ENCODE data around the gene CHRNA7. TPM values are rescaled to one million over a fixed set of nuclear protein-coding genes. Genes with fewer than 3 reads are reported as not detected.

The CHRNA7 gene
- total and polyA plus RNA-seq, 10 of the 15 experiments (the other 5 are each of a cell fraction or from before 2014, with no cell fraction given) = 0.06 to 0.15 (median 0.12) TPM; not detected in 7

GRCh38 chr15:32107477-32108080, 77.3 kb downstream of the CHRNA7 start (continued):
- no peak for TF ChIP-seq TCF3 (IDR thresholded peaks at IDR 0.05; ENCODE audit: borderline replicate concordance, insufficient read depth, low read depth, low read length)

DNA sequence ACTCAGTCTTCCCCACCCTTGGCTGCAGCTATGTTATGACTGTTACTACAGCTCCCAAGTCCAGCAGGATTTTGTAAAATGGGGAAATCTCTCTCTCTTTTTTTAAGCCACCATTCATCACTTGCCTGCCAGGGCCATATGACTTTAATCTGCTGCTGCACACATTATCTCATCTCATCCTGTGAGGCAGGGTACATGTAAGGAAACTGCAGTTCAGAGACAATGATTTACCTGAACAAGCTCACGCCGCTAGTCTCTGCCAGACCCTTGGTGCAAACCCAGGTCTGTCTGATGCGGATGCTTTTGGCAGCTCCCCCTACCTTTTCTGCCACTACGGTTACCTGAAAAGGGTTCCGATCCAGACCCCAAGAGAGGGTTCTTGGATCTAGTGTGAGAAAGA, 78.3 kb downstream of the CHRNA7 start:
- H4K20me1 ChIP-seq (ENCODE audit: control insufficient read depth, insufficient read depth) = no peaks in the 10 kb centered on the region
- FAIRE-seq (no peak), DNase-seq (ENCODE audit: low read depth, low spot score) (no peak), ATAC-seq (no peak)
- no peak for TF ChIP-seq LARP7 (IDR thresholded peaks at IDR 0.05)
- no peak for TF ChIP-seq ELK1 (IDR thresholded peaks at IDR 0.05; ENCODE audit: low read depth, low read length)
- TF ChIP-seq, protein P1, sequence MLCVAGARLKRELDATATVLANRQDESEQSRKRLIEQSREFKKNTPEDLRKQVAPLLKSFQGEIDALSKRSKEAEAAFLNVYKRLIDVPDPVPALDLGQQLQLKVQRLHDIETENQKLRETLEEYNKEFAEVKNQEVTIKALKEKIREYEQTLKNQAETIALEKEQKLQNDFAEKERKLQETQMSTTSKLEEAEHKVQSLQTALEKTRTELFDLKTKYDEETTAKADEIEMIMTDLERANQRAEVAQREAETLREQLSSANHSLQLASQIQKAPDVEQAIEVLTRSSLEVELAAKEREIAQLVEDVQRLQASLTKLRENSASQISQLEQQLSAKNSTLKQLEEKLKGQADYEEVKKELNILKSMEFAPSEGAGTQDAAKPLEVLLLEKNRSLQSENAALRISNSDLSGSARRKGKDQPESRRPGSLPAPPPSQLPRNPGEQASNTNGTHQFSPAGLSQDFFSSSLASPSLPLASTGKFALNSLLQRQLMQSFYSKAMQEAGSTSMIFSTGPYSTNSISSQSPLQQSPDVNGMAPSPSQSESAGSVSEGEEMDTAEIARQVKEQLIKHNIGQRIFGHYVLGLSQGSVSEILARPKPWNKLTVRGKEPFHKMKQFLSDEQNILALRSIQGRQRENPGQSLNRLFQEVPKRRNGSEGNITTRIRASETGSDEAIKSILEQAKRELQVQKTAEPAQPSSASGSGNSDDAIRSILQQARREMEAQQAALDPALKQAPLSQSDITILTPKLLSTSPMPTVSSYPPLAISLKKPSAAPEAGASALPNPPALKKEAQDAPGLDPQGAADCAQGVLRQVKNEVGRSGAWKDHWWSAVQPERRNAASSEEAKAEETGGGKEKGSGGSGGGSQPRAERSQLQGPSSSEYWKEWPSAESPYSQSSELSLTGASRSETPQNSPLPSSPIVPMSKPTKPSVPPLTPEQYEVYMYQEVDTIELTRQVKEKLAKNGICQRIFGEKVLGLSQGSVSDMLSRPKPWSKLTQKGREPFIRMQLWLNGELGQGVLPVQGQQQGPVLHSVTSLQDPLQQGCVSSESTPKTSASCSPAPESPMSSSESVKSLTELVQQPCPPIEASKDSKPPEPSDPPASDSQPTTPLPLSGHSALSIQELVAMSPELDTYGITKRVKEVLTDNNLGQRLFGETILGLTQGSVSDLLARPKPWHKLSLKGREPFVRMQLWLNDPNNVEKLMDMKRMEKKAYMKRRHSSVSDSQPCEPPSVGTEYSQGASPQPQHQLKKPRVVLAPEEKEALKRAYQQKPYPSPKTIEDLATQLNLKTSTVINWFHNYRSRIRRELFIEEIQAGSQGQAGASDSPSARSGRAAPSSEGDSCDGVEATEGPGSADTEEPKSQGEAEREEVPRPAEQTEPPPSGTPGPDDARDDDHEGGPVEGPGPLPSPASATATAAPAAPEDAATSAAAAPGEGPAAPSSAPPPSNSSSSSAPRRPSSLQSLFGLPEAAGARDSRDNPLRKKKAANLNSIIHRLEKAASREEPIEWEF (IDR thresholded peaks at IDR 0.05; ENCODE audit: insufficient replicate concordance, low read depth, low read length) = no peak
- no peak for TF ChIP-seq PKNOX1 (IDR thresholded peaks at IDR 0.05)
- no peak for TF ChIP-seq ZNF24 (IDR thresholded peaks at IDR 0.05)
- TF ChIP-seq NBN (IDR thresholded peaks at IDR 0.05) = no peak
- TF ChIP-seq RAD51 (IDR thresholded peaks at IDR 0.05) = no peak
- no peak for TF ChIP-seq ETV6 (conservative IDR thresholded peaks at IDR 0.05 in 1 of 2, IDR thresholded peaks at IDR 0.05 in 1 of 2; ENCODE audit: borderline replicate concordance in 1 of 2, low read depth in 1 of 2)
- no peak for TF ChIP-seq YY1 (IDR thresholded peaks at IDR 0.05; ENCODE audit: low read depth, low read length)
- no peak for TF ChIP-seq BHLHE40 (IDR thresholded peaks at IDR 0.05; ENCODE audit: borderline replicate concordance in 1 of 2, low read depth in 2 of 2, low read length in 1 of 2)
- no peak for TF ChIP-seq SPI1 (IDR thresholded peaks at IDR 0.05; ENCODE audit: borderline replicate concordance, insufficient read depth, low read depth, low read length)
- no peak for TF ChIP-seq RBBP5 (conservative IDR thresholded peaks at IDR 0.05)
- no peak for TF ChIP-seq NR2C2 (IDR thresholded peaks at IDR 0.05; ENCODE audit: borderline replicate concordance, control insufficient read depth, insufficient read length, low read depth)
- H3K4me2 ChIP-seq (ENCODE audit: control insufficient read depth, insufficient read depth) = no peak overlapping the region
- H3K27ac ChIP-seq (ENCODE audit: control insufficient read depth, insufficient read depth) = no peak overlapping the region
- no TSS peak for BruUV-seq (replicated peaks)
- in situ Hi-C loops (cut with MboI) = no loop called here
- no peaks in the 10 kb centered on the region for H3K4me1 ChIP-seq (ENCODE audit: control insufficient read depth, insufficient read depth, low read length)
- ChIA-PET SMC1A (ENCODE audit: uncharacterized antibody, unreplicated experiment) (no interaction called here), POLR2A (no interaction called here), RAD21 (ENCODE audit: unreplicated experiment) (no interaction called here), CTCF (no interaction called here)
- H3K9ac ChIP-seq (ENCODE audit: control insufficient read depth, insufficient read depth, low read length) = no peak overlapping the region
- no peak overlapping the region for H3K4me3 ChIP-seq
- no peak overlapping the region for H2AFZ ChIP-seq (ENCODE audit: control insufficient read depth, low read depth, low read length)
- H3K9me3 ChIP-seq (replicated peaks; ENCODE audit: control insufficient read depth, insufficient read depth, low read length) = no peaks in the 10 kb centered on the region
- WGBS (ENCODE audit: insufficient coverage, insufficient replicate concordance, low lambda C conversion rate, missing lambda C conversion rate) = 41% methylated on average over 5 of the region's 5 CpGs
- no peaks in the 10 kb centered on the region for H3K79me2 ChIP-seq (ENCODE audit: control insufficient read depth, insufficient read depth, low read length)
- H3K27me3 ChIP-seq (replicated peaks in 1 of 2; ENCODE audit: control insufficient read depth in 2 of 2, insufficient read depth in 2 of 2, low read length in 1 of 2) = no peaks in the 10 kb centered on the region
- intact Hi-C loops (cut with micrococcal nuclease; ENCODE audit: unreplicated experiment) = loop anchor here (10.0 kb wide), 1 partner anchor 134 kb away; no protein-coding TSS in a partner anchor
- H3K36me3 ChIP-seq (ENCODE audit: control insufficient read depth in 2 of 2, insufficient read depth in 2 of 2, low read length in 1 of 2) = no peaks in the 10 kb centered on the region

Measured in GM12878 (cell line).